HG03095 (cell line): ENCODE measurements around the gene WDR18.

Experiments
- ATAC-seq: cut with Tn5 transposase; IDR thresholded peaks from one replicate; pipeline ENCODE4 v1.9.1; 2021; ENCODE audit warnings: moderate library complexity; ENCODE audit not compliant: unreplicated experiment

WDR18 gene

DNA sequence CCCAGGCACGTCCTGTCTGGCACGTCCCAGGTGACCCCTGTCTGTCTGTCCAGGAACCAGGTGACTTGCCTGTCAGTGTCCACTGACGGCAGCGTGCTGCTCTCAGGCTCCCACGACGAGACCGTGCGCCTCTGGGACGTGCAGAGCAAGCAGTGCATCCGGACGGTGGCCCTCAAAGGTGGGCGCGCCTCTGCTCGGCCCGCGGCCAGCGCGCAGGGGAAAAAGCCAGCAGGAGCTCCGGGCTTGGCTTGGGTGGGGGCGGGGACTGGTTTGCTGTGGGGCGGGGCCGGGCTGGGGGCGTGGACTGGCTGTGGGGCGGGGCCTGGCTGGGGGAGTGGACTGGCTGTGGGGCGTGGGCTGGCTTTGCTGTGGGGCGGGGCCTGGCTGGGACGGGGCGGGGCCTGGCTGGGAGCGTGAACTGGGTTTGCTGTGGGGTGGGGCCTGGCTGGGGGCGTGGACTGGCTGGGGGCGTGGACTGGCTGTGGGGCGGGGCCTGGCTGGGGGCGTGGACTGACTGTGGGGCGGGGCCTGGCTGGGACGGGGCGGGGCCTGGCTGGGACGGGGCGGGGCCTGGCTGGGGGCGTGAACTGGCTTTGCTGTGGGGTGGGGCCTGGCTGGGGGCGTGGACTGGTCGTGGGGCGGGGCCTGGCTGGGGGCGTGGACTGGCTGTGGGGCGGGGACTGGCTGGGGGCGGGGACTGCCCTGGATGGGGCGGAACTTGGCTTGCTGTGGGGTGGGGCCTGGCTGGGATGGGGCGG, 7.2 kb downstream of the WDR18 start:
- no peak for ATAC-seq

DNA sequence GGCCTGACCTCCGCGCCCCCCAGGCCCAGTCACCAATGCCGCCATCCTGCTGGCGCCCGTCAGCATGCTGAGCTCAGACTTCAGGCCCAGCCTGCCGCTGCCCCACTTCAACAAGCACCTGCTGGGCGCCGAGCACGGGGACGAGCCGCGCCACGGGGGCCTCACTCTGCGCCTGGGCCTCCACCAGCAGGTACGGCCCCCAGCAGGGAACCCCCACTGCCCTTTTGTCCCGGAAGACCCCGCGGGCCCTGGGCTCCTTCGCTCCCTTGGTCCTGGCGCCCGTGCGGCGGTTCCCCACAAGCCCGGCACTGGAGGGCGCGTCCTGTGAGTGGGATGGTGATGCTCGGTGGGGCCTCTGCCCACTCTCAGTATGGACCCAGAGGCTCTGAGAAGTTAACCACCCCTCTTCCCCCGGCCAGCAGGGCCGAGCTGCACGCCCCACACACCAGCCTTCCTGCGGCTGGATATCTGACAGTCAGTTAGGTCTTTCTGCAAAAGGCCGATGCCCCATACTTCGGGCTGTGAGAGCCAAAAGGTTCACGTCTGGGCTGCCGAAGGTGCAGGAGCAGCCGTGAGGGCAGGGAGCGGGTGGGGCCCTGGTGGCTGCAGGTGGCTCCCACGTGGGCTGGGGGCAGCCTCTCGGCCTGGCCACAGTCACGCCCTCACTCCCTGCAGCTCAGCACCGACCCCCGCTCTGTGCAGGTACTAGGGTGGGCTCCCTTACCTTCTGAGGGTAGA, 8.0 kb downstream of the WDR18 start:
- ATAC-seq: no peak

DNA sequence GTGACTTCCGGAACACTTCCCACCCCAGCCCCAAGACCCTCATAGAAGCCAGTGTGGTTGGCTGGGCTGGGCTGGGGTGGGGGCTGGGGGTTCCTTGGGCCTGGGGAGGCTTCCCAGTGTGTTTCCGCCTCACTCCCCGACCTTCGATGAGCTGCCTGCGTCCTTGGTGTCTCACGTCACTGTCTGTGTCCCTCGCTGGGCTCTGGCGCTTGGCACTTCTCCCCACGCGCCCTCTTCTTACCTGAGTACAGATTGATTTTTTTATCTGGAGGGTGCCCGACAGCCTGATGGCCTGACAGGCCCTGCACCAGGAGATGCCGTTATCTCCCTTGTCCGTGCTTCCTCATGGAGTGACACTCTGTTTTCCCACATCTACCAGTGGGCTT, 8.5 kb downstream of the WDR18 start:
- no peak for ATAC-seq

DNA sequence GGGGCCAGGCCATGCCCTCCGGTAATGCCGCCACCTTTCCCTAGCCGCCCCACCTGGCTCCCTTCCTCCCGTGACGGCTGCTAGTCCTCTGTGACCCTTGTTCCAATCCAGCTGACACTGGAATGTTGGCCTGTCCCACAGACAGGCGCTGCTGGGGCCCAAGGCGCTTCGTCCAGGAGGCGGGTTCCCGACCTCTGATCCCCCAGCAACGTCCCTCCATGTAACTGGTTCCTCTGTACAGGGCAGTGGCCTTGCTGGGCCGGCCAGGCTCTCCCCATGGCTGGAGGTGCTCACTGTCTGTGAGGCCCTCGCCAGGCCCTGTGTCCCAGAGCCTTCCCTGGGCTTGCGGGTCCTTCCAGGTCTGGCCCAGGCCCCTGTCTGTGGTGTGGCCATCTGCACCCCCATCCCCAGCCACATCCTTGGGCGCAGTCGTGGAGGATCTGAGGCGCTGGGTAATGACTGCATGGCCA, 9.3 kb downstream of the WDR18 start:
- no peak for ATAC-seq

DNA sequence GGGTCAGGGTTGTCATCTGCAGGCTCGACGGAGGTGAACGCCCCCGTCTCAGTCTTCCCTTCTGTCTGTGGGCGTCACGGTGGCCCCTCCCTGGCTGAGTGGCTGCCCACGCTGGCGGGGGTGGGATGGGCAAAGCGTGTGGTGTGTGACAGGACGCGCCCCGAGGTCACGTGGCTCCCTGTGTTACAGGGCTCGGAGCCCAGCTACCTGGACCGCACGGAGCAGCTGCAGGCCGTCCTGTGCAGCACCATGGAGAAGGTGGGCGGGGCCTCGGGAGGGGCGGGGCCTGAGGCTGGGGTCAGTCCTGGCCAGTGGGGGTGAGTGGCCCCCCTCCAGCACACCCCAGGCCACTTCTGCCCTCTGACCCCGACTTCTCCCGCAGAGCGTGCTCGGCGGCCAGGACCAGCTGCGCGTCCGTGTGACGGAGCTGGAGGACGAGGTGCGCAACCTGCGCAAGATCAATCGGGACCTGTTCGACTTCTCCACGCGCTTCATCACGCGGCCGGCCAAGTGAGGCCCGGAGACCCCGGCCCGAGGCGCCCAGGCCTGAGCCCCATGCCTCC, 9.8 kb downstream of the WDR18 start:
- no peak for ATAC-seq

DNA sequence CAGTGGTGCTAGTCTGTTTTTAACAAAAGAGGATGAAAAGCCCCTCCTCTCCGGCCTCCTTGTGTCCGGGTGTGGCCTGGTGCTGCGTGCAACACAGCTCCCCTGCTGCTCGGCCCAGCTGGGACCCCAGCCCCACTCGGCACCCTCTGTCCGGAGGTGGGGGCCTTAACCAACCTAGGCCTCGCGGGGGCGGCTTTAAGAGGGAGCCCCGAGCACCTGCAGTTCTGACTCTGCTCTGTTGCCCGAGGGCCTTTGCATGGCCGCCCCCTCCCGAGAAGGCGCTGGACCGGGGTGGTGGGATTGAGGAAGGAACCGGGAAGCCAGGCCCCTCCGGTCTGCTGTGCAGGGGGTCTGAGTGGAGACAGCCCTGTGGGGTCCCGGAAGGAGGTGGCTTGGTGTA, 10.4 kb downstream of the WDR18 start:
- no peak for ATAC-seq

DNA sequence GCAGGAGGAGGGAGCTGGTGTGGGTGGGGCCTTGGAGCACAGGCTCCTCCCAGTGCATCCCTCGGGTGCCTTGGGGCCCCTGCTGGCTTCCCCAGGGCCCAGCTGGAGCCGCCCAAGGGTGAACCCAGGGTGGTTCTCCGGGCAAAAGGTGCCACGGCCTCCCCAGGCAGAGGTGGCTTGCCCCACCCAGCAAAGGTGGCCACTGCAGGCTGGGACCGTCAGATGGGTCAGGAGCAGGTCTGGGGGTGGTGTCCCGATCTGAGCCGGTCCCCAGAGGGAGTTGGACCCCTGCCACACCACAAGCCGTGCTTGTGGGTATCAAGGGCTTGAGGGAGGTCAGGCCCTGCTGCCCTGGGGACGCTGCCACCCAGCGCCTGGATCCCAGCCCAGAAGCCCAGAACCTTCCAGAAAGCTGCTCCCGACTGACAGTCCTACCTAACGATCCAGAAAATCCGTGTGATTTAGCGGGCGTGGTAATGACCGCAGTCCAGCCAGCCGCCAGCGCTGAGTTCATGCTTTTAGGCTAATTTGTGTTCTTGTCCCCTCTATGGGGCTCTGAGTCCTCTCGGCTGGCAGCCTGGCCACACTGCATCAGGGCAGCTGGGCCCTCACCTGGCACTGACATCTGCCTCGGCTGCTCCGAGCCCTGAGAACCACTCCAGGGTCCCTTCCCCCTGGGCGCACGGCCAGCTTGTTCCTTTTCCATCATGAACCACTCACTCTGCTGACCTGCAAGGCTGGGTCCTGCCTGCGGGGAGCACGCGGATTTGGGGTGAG, 11.1 kb downstream of the WDR18 start:
- no peak for ATAC-seq

DNA sequence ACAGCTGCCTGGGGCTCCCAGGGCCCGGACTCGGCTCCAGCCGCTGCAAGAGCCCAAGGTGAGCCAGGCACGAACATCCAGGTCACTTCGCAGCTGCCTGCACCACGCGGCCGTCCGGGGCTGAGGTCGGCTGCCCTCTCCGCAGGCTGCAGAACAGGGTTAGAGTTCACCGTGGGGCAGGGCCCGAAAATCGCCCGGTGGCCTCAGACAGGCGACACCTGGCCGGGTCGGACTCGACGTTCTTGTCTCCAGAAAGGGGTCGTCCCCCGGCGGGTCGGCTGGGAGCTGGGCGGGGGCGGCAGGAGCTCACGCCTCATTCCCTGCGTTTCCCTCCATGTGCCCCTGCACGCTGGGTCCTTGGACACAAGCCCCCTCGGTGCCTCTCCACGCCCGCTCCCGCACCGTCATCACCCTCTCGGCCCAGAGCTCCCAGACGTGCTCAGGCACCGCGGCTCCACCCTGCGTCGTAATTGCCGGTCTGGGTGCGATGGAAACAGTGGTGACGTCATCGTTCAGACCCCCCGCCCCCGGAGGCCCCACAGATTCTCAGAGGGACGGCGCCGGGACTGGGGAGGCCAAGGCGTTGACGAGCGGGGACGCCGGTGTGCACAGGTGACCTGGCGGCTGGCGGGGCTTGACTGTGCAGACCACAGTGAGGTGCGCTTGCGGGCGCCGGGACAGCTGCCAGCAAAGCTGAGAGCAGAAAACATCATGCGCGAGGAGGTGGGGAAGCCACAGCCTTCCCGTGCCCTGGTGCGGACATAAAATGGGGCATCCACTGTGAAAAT, 12.1 kb downstream of the WDR18 start:
- ATAC-seq: no peak

DNA sequence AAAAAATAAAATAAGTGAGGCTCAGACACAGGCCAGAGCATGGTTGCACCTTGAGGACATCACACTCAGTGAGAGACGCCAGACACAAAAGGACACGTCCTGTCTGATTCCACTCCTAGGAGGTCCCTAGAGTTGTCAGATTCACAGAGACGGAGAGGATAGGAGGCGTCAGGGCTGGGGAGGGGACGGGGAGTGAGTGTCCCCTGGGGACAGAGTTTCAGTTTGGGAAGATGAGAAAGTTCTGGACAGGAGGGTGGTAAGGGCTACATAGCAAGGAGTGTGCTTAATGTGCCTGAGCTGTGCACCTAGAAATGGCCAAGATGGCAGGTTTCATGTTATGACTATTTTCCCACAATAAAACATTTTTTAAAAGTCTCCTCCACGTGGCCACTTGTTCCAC, 13.9 kb downstream of the WDR18 start:
- no peak for ATAC-seq

DNA sequence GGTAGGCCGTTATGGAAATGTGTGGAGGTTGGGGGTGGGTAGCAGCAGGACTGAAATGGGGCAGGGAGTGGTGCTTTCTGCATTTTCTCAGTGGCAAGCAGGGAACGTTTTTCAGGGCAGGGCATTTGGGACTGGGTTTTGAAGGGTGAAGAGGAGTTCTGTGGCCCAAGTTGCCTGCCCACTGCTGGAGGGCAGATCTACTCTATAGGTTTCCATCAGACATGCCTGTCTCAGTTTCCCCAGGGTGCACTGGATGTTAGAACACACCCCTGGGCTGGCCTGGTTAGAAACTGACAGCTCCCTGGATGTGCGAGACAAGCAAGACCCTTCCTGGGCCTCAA, 15.2 kb downstream of the WDR18 start:
- no peak for ATAC-seq

DNA sequence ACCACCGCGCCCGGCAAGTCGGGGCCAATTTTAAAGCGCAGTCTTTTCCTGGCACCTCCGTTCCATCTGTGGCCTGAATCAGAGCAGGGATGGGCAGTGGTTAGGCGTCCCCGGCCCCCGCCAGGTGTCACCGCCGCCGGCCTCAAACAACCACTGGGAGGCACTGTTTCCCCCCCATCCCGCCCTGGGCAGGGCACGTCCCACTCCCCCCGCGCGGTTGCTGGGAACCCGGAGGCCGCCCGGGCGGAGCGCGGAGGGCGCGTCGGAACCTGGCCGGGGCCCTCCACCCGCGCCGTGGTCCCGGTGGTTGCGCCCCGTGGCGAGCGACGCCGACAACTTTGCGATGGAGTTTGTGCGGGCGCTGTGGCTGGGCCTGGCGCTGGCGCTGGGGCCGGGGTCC, 15.9 kb downstream of the WDR18 start, which contains the start of gene GRIN3B:
Gene GRIN3B, plus strand, starts transcription at position 325 of the 400 bp plus-strand sequence. Its CDS starts 19 bp downstream, at position 344.
- ATAC-seq: no peak

DNA sequence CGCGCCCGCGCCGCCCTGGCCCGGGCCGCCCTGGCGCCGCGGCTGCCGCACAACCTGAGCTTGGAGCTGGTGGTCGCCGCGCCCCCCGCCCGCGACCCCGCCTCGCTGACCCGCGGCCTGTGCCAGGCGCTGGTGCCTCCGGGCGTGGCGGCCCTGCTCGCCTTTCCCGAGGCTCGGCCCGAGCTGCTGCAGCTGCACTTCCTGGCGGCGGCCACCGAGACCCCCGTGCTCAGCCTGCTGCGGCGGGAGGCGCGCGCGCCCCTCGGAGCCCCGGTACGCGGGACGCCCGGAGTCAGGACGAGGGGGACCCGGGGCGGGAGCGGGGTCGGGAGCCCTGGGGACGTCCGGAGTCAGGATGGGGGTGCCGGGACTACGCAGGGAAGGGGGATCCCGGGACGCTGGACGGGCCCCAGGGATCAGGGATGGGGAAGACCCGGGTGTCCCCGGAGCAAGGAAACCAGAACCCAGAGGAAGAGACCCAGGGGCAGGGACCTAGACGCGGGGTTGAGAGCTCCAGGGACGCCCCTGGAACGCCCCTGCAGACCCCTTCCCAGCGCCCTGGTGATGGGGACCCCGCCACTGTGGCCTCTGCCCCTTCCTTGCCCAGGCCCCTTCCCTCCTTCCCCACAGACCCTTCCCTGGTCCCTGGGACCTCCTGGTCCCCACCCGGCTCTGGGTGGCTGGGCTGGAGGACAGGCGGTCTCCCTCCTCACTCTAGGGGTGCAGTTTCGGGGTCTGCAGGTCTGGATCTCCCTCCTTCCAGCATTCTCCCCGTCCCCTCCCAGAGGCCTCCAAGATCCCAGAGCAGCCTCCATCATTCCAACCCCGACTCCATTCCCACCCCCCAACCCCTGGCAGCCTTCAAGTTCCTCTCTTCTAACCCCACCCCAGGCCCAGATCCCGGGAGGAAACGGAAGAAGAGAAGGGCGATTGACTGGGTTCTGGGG, 16.7 kb downstream of the WDR18 start:
- ATAC-seq: no peak

DNA sequence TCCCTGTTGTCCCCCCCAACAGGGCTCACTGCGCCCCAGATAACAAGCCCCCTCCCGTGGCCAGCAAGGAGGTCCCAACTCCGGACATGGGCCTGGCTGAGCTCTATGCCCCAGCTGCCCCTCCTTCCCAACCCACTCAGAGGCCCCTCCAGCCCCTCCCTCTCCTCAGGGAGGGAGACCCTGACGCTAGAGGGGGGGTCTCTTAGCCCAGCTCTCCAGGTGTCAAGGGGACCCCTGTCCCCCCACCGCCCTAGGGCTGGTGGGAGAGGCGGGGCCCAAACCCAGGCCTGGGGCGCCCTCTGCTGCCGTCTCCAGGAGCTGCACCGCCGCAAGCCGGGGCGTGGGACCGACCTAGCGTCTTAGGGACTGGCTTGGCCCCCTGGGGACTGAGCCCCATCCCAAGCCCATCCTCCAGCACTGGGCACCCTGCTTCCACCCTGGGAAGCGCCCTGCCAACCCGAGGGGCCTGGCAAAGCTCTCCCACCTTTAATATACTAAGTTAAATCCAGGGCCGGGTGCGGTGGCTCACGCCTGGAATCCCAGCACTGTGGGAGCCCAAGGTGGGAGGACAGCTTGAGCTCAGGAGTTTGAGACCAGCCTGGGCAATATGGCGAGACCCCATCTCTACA, 17.5 kb downstream of the WDR18 start:
- no peak for ATAC-seq

DNA sequence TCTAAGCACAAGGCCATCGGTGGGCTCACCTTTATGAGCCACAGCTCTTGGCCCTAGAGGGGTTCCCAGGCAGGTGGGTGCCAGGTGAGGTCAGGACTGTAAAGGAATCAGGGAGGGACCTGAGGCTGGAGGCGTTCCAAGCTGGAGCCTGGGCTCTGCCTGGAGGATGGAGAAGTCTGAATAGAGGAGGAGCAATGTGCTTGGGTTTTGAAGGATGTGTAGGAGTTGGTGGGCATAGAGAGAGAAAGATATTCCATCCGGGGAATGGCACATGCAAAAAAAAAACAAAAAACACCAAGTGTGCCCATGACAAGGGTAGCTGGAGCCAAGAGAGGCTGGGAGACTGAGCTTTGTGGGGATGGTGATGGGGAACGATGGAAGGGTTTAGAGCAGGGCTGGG, 18.5 kb downstream of the WDR18 start:
- no peak for ATAC-seq

DNA sequence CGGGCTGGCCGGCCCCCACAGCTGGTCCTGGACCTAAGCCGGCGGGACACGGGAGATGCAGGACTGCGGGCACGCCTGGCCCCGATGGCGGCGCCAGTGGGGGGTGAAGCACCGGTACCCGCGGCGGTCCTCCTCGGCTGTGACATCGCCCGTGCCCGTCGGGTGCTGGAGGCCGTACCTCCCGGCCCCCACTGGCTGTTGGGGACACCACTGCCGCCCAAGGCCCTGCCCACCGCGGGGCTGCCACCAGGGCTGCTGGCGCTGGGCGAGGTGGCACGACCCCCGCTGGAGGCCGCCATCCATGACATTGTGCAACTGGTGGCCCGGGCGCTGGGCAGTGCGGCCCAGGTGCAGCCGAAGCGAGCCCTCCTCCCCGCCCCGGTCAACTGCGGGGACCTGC, 19.1 kb downstream of the WDR18 start:
- ATAC-seq: no peak

DNA sequence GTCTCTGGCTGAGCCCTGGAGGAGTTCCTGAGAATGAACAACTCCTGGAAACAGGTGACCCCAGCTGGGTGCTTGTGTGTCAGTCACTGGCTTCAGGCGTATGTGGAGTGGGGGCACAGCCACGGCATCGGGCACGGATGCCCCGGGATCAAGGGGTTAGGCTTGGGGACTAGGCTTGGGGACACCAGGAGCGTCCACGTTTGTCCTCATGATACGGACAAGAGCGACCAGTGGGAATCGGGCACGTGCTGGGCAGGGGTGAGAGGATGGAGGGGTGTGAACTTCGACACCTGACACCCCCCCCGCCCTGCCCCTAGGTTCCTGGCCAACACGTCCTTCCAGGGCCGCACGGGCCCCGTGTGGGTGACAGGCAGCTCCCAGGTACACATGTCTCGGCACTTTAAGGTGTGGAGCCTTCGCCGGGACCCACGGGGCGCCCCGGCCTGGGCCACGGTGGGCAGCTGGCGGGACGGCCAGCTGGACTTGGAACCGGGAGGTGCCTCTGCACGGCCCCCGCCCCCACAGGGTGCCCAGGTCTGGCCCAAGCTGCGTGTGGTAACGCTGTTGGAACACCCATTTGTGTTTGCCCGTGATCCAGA, 20.2 kb downstream of the WDR18 start:
- no peak for ATAC-seq

DNA sequence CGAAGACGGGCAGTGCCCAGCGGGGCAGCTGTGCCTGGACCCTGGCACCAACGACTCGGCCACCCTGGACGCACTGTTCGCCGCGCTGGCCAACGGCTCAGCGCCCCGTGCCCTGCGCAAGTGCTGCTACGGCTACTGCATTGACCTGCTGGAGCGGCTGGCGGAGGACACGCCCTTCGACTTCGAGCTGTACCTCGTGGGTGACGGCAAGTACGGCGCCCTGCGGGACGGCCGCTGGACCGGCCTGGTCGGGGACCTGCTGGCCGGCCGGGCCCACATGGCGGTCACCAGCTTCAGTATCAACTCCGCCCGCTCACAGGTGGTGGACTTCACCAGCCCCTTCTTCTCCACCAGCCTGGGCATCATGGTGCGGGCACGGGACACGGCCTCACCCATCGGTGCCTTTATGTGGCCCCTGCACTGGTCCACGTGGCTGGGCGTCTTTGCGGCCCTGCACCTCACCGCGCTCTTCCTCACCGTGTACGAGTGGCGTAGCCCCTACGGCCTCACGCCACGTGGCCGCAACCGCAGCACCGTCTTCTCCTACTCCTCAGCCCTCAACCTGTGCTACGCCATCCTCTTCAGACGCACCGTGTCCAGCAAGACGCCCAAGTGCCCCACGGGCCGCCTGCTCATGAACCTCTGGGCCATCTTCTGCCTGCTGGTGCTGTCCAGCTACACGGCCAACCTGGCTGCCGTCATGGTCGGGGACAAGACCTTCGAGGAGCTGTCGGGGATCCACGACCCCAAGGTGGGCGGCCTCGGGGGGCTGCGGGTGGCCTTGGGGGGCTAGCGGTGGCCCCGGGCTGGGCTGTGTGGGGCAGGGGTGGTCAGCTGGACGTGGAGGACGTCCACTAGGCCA, 20.9 kb downstream of the WDR18 start:
- no peak for ATAC-seq
